ENCODE measurements around the gene ZFHX2. TPM values are rescaled to one million over a fixed set of nuclear protein-coding genes. Genes with fewer than 3 reads are reported as not detected.
A peak's percentile ranks its signal among the peaks of the same experiment; 100 is the strongest.

Gene ZFHX2
- polyA plus RNA-seq, 1 of the 3 experiments (the other 2 are of a cell fraction), result 0.77 TPM

DNA sequence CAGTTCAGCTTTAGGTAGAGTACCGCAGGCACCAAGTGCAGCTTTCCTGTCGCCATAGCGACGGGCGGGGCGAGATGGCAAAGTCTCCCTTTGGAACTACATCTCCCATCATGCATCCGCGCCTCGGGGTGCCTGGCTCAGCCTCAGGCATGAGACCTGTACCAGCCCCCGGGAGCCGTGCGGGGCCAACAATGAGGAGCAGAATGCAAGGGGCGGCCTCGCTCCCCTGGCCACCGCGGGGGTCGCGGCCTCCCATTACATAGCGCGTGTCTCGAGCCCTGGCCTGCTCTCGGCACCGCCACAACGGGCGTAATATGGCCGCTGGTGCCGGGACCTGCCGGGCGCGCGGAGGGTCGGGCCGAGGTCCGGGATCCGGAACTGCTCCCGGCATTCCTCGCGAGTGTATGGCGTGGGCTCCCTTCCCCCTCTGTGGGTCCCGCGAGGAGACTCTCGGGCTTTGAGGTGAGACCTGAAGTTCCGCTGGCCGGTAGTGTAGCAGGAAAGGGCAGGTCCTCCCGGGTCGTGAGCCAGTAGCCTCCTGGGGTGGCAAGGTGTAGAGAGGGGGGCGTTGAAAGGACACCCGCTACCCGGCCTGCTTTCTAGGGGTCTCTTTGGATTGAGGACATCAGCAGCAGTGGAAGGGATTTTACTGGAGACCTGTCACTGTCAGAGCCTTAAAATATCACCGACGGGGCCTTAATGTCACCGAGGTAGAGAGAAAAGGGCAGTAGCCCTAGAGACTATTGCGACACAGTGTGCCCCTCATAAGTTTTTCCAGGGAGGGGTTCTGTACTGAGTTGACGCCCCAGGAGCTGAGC is 4.5 kb upstream of the ZFHX2 start, which contains the start of gene THTPA (continued):
- TF ChIP-seq, protein P1, sequence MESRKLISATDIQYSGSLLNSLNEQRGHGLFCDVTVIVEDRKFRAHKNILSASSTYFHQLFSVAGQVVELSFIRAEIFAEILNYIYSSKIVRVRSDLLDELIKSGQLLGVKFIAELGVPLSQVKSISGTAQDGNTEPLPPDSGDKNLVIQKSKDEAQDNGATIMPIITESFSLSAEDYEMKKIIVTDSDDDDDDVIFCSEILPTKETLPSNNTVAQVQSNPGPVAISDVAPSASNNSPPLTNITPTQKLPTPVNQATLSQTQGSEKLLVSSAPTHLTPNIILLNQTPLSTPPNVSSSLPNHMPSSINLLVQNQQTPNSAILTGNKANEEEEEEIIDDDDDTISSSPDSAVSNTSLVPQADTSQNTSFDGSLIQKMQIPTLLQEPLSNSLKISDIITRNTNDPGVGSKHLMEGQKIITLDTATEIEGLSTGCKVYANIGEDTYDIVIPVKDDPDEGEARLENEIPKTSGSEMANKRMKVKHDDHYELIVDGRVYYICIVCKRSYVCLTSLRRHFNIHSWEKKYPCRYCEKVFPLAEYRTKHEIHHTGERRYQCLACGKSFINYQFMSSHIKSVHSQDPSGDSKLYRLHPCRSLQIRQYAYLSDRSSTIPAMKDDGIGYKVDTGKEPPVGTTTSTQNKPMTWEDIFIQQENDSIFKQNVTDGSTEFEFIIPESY (IDR thresholded peaks at IDR 0.05; ENCODE audit: borderline replicate concordance, low read depth), result peak; percentile 96
- peak; percentile 91 for TF ChIP-seq YY1 (IDR thresholded peaks at IDR 0.05; ENCODE audit: low read depth)
- peak; percentile 32; the same call in 1 of the 2 replicates for TF ChIP-seq TCF12 (IDR thresholded peaks at IDR 0.05)
- peak; percentile 98 for TF ChIP-seq CHD2 (IDR thresholded peaks at IDR 0.05; ENCODE audit: low read length, partially characterized antibody)

DNA sequence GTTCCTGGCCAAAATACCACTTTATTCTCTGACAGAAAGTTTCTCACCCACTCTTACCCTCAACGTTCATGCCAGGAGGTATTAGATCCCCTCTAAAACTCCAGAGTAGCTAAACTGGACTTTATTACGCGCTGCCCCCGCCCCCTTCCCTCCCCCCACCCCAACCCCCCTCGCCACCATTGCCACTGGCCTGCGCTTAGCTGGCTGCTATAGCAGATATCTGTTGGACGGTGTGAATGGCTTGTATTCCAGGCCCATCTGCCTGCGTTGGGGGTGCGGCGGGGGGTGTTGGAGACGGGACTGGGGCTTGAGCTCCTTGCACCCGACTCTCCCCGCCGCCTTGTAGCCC is 3.9 kb upstream of the ZFHX2 start:
- H3K27me3 ChIP-seq (ENCODE audit: insufficient read depth), result no peaks in the 10 kb centered on the region
- POLR2A ChIA-PET, result interaction anchor here (0.6 to 1.0 kb wide), 8 partner anchors 11 to 233 kb away, joined by 3 to 5 read pairs (median 3); partner anchors contain the start of gene JPH4
- peak overlapping the region; percentile 74 to 91; a peak in 3 of 4 replicates for H3K27ac ChIP-seq (ENCODE audit: low read depth in 2 of 2, low read length in 1 of 2)
- H3K4me1 ChIP-seq (ENCODE audit: control insufficient read depth in 1 of 2, insufficient read depth in 2 of 2, low read depth in 1 of 2, low read length in 1 of 2), result peaks cover 5 to 16% of the 10 kb centered on the region in 2 experiments; a peak in 1 of 4 replicates
- H3K4me3 ChIP-seq (ENCODE audit: low read depth in 2 of 2, low read length in 1 of 2), result peak overlapping the region; percentile 76 to 93
- peak overlapping the region; percentile 93 for H3K4me2 ChIP-seq
- WGBS (ENCODE audit: low lambda C conversion rate), result under 1% methylated on average over 14 of the region's 14 CpGs
- CTCF ChIA-PET, result interaction anchor here (1.0 to 19.5 kb wide), 4 partner anchors 14 to 78 kb away, joined by 3 to 785 read pairs (median 102); partner anchors contain the start of genes AP1G2 and NGDN
- no peaks in the 10 kb centered on the region for H4K20me1 ChIP-seq (ENCODE audit: insufficient read depth)
- H3F3A ChIP-seq (replicated peaks; ENCODE audit: insufficient read depth), result peaks cover 4% of the 10 kb centered on the region
- peak overlapping the region; percentile 88 for H3K9ac ChIP-seq
- H3K79me2 ChIP-seq (ENCODE audit: insufficient read depth), result peaks cover 14% of the 10 kb centered on the region; the same call in 1 of the 2 replicates
- peak overlapping the region; percentile 76; the same call in 1 of the 2 replicates for H2AFZ ChIP-seq (ENCODE audit: low read depth)
- TF ChIP-seq TEAD4 (IDR thresholded peaks at IDR 0.05; ENCODE audit: borderline replicate concordance, insufficient read depth) (no peak), JUND (IDR thresholded peaks at IDR 0.05) (no peak), RCOR1 (IDR thresholded peaks at IDR 0.05; ENCODE audit: low read length) (no peak), RAD21 (IDR thresholded peaks at IDR 0.05; ENCODE audit: low read length) (no peak), NRF1 (IDR thresholded peaks at IDR 0.05; ENCODE audit: low read depth, low read length) (no peak), NFIC (IDR thresholded peaks at IDR 0.05; ENCODE audit: borderline replicate concordance) (no peak), ELF1 (IDR thresholded peaks at IDR 0.05) (no peak), GABPA (IDR thresholded peaks at IDR 0.05; ENCODE audit: low read depth) (no peak), FOXJ3 (CRISPR knock-in tag; IDR thresholded peaks at IDR 0.05) (no peak), MXI1 (IDR thresholded peaks at IDR 0.05; ENCODE audit: low read depth, low read length) (no peak), TCF12 (IDR thresholded peaks at IDR 0.05) (no peak), FOXM1 (IDR thresholded peaks at IDR 0.05; ENCODE audit: low read depth) (no peak)
- TF ChIP-seq, protein P1 (IDR thresholded peaks at IDR 0.05; ENCODE audit: borderline replicate concordance, low read depth), result no peak
- TF ChIP-seq, protein P2, sequence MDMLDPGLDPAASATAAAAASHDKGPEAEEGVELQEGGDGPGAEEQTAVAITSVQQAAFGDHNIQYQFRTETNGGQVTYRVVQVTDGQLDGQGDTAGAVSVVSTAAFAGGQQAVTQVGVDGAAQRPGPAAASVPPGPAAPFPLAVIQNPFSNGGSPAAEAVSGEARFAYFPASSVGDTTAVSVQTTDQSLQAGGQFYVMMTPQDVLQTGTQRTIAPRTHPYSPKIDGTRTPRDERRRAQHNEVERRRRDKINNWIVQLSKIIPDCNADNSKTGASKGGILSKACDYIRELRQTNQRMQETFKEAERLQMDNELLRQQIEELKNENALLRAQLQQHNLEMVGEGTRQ (IDR thresholded peaks at IDR 0.05; ENCODE audit: borderline replicate concordance, low read depth, low read length), result no peak
- TF ChIP-seq, protein P3, sequence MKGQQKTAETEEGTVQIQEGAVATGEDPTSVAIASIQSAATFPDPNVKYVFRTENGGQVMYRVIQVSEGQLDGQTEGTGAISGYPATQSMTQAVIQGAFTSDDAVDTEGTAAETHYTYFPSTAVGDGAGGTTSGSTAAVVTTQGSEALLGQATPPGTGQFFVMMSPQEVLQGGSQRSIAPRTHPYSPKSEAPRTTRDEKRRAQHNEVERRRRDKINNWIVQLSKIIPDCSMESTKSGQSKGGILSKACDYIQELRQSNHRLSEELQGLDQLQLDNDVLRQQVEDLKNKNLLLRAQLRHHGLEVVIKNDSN (IDR thresholded peaks at IDR 0.05; ENCODE audit: borderline replicate concordance, low read depth), result no peak
- peaks cover 17 to 21% of the 10 kb centered on the region in 2 experiments for H3K36me3 ChIP-seq (replicated peaks in 1 of 2; ENCODE audit: control insufficient read depth in 1 of 2, insufficient read depth in 2 of 2, low read length in 1 of 2)
- H3K9me3 ChIP-seq, result no peaks in the 10 kb centered on the region
- peak; percentile 74 for DNase-seq
- H3K9me2 ChIP-seq, result no peaks in the 10 kb centered on the region

All from SK-N-SH (cell line).